Measurements from ENCODE around the gene HOGA1.

GRCh38 chr10:97623277-97623676, 39.1 kb downstream of the HOGA1 start:
- no peak for TF ChIP-seq CTCF (IDR thresholded peaks at IDR 0.05)
- TF ChIP-seq REST (IDR thresholded peaks at IDR 0.05; ENCODE audit: low read depth, low read length): no peak
- no peak for TF ChIP-seq POLR2AphosphoS5 (IDR thresholded peaks at IDR 0.05; ENCODE audit: low read depth, low read length)
- TF ChIP-seq EP300 (IDR thresholded peaks at IDR 0.05; ENCODE audit: borderline replicate concordance in 1 of 2, low read depth in 1 of 2, low read length in 1 of 2): no peak
- no peak for TF ChIP-seq RCOR1 (IDR thresholded peaks at IDR 0.05; ENCODE audit: low read length)
- TF ChIP-seq EZH2phosphoT487 (IDR thresholded peaks at IDR 0.05; ENCODE audit: borderline replicate concordance, low read depth): no peak
- no peak for TF ChIP-seq MXI1 (IDR thresholded peaks at IDR 0.05; ENCODE audit: low read depth, low read length)
